Activated T-cell treated with anti-CD3 and anti-CD28 coated beads for 1 hour (primary cell): Measurements from ENCODE around the gene S100A11.

Source experiments
- DNase-seq: peaks from one replicate; pipeline ENCODE4 v3.0.0-alpha.2; 2020; ENCODE audit warnings: low read depth

The S100A11 gene

GRCh38 chr1:151984313-151984956, 52.4 kb downstream of the S100A11 start:
- no peak for DNase-seq
